Measurements from ENCODE around the gene RNF115.
A peak's percentile ranks its signal among the peaks of the same experiment; 100 is the strongest.
"Not testable (repeated sequence)": the region's sequence is repeated elsewhere in the genome, so short reads cannot be mapped to it uniquely, and the experiment has no call there.

RNF115 gene

GRCh38 chr1:145823565-145824498 lies at the start of gene RNF115, which contains the start of gene POLR3C:
Gene RNF115, minus strand, starts transcription at chr1:145824095. Its CDS starts 222 bp downstream, at chr1:145823873.
Gene POLR3C, plus strand, starts transcription at chr1:145824200. Its CDS starts 1,577 bp downstream, at chr1:145825777.
- peak; percentile 93 for DNase-seq

DNA sequence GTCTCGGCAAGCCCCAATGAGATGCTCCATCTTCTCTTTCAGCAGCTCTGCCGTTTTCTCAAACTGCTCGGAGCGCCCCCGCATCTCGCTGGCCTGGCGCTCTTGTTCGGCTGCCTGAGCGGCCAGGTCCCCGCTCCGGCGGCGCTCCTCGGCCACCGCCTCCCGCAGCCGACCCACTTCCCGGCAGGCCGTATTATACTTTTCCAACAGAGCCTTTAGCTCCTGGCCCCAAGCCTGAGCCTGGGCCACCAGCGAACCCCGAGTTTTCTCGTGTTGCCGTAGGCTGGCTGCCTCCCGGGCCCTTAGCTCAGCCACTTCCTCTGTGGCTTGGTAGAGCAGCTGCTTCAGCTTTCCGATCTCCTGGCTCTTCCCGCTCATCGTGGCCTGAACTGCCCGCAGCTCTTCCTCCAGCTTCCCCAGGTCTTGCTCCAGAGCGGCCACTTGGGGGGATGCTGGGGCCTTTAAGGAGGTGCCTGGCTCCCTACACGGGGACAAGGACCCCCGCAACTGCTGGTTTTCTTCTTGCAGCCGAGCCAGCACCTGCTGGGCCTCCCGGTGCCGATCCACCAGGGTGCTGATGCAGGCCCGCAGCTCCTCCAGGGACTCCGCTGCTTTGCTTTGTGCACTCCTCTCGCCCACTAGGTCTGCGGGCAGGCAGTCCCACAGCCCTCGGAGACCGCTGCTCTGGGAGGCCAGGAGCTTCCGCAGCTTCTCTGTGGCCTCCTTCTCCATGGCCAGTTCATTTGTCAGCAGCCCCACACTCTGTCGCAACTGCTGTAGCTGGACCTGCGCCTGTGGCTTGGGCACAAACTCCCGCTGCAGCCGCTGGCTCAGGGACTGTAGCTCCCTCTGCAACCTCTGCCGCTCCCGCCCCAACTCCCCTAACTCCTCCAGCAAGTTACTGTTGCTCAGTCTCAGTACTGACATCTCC lies 48.4 kb upstream of the RNF115 start:
- peak; percentile 34 for DNase-seq

- DNase-seq: no peak
These were observed 44.3 kb upstream of the RNF115 start for GRCh38 chr1:145868232-145868631.

DNA sequence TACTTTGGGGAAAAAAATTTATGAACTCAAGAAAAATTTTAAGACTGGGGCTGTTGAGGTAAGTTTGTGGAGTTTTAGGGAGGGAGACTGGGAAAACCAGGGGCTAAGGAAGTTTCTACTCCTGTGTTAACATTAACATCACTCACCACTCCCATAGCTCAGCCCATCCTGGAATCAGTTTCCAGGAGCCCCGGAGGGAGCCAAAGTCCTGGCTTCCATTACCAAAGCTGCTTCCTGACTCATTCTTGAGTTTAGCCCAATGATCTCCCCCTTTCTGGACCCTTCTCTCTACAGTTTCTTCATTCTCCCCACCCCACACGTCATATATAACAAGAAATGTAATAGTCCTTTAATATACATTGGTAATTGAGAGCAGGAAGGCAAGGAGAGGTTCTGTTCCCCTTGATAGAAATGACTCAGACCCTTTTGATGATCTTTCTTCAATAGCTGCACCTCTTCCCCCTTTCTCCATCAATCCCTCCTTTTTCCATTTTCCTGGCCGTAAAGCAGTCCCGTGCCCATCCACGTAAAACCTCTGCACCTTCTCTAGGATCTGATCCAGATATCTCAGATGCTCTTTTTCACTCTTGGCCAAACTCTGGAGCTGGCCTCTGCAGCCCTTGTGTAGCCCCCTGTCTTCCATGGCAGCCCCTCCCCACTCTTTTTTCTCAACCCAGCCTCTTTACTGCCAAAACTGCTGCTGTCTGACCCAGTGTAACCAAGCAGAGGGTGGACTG lies 39.6 kb upstream of the RNF115 start:
- no peak for DNase-seq

DNA sequence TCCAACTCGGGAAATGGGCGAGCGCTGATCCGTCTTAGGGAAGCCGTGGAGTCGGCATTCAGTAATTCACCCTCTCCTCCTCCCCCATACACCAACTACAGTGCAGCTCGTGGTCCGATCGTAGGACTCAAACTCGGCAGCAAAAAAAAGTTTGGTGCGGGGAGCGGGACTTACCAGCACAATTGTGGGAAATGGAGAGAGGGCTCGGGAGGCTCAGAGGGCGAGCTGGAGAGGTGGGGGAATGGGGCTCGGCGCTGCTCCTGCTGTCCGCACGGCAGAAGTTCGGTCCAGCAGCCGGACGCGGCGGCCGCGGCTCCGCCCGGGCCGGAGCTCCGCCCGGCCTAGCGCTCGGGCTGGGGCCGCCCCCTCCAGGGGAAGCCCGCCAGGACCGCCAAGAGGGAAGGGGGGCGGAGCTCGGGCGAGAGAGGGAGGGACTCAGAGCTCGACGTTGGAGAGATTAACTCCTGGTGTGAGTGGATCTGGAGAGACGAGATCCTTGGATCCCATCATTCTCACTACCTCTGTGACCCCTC lies 35.7 kb upstream of the RNF115 start:
- peak; percentile 81 for DNase-seq

- peak; percentile 95 for DNase-seq
These were observed 35.1 kb upstream of the RNF115 start, which contains the start of gene PIAS3 for GRCh38 chr1:145858901-145859490. Gene PIAS3, minus strand, starts transcription at chr1:145859081. Its CDS starts 91 bp downstream, at chr1:145858990.

GRCh38 chr1:145858238-145858900 lies 34.5 kb upstream of the RNF115 start:
- peak; percentile 50 for DNase-seq

DNA sequence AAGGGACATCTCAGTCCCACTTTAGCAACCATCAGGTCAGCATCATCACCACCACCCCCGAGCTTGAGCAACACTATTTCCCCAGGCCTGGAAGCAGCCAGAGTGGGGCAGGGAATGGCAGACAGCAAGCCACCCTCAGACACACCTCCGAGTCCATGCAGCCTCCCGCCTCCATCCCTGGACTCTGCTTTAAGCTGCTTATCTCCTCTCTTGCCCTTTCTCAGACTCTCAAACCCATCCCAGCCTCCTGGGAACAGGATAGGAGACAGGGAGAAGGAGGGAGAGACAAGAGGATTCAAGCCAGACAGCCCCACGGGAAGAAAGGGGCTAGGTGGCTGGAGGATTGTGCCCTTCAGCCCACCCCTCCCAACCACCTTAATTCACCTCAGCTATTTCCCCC lies 33.3 kb upstream of the RNF115 start:
- no peak for DNase-seq

DNA sequence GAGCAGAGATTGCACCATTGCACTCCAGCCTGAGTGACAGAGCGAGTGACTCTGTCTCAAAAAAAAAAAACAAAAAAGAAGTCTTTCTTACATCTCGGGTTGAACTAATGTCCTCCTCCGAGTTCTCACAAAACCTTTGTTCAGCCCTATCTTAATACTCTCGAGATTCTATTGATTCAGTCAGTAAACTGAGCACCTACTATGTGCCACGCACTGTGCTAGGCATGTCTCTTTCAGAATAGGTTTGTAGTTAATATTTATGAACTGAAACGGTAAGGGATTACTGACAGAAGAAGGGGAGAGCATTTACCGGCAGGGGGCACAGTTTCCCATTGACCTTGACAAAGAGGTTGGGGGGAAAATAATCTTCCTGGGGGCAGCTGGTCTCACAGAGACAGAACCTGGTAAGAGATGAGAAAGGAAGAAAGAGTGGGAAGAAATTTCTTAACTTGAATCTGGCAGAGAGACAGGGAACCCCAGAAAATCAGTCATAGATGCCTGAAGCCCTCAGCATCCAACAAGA lies 31.6 kb upstream of the RNF115 start:
- no peak for DNase-seq

GRCh38 chr1:145849356-145850160 lies 25.7 kb upstream of the RNF115 start:
- no peak for DNase-seq

DNA sequence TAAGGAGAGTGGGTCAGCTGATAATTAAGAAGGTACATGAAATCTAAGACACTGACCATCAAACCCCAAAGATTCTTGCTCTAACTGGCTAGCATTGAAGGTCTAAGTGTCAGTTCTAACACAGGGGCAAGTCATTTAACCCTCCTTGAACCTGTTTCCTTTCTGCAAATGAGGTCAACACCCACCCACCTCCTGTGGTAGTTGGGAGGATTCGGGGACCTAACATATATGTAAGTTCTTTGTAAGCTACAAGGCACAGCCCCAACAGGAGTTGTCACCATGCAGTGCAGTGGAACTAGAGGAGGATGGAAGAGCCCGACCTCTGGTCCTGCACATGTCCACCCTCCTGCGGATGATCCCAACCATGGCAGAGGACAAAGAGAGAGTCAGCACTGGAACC lies 23.9 kb upstream of the RNF115 start:
- DNase-seq: no peak

GRCh38 chr1:145846201-145846612 lies 22.3 kb upstream of the RNF115 start:
- peak; percentile 43 for DNase-seq

- peak; percentile 80 for DNase-seq
These were observed 21.7 kb upstream of the RNF115 start, which contains the start of gene NUDT17 for GRCh38 chr1:145845514-145846161. Gene NUDT17, plus strand, starts transcription at chr1:145845630. Its CDS starts 11 bp downstream, at chr1:145845641.

- no peak for DNase-seq
These were observed 21.2 kb upstream of the RNF115 start for GRCh38 chr1:145845144-145845513.

- DNase-seq: no peak
These were observed 19.1 kb upstream of the RNF115 start for GRCh38 chr1:145843031-145843430.

GRCh38 chr1:145837656-145838055 lies 13.8 kb upstream of the RNF115 start:
- DNase-seq: no peak

GRCh38 chr1:145830810-145831209 lies 6.9 kb upstream of the RNF115 start:
- not testable (repeated sequence) for DNase-seq

GRCh38 chr1:145828367-145829026 lies 4.6 kb upstream of the RNF115 start:
- DNase-seq: peak; percentile 40

- DNase-seq: no peak
These were observed 4.1 kb upstream of the RNF115 start for GRCh38 chr1:145827966-145828365.
